Hematopoietic multipotent progenitor cell treated with erythropoietin and hydrocortisone succinate and interleukin-3 and kit ligand, for 8 days (in vitro differentiated cells): ENCODE data around the gene MTA3.

Experiments
- DNase-seq: peaks from one replicate; pipeline ENCODE4 v3.0.0-alpha.2; 2015

The MTA3 gene

DNA sequence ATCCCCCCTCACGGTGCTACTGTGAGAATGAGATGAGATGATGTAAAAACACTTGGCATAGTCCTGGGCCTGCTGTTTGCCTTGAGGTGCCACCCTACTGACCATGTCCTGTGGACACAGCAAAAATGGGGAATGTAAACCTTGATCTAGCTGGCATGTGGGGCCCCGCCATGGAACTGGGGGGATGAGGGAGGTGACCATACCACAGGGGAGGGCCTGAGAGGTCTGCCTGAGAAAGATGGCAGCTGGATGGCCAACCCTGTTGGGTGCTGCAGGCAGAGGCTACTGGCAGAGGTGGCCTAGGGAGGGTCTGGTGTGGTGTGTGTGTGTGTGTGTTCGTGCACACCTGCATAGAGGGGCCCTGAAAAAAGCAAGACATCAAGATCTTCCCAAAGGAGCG is 223.2 kb downstream of the MTA3 start:
- DNase-seq, result no peak

DNA sequence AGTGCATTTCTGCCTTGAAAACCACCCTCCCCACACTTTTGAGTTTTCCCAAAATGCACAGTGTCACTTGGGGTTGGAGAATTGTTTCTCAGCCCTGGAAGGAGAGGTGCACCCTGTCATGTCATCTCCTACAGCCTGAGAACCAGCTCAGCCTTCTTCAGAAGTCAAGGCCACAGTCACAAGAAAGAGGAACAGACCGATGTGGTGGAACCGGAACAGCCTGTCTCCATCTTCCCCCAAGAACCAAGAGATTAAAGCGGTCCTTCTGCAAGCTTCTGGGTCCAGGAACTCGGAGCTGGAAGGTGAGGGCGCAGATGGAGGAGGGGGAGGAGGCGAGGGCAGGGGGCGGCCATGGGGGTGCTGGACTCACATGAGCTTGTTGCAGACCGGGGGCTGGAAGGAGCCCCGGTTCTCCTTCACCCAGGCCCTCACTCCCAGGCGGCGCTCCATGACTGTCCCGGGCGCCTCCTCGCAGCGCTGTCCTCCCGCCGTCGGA is 223.7 kb downstream of the MTA3 start:
- no peak for DNase-seq

DNA sequence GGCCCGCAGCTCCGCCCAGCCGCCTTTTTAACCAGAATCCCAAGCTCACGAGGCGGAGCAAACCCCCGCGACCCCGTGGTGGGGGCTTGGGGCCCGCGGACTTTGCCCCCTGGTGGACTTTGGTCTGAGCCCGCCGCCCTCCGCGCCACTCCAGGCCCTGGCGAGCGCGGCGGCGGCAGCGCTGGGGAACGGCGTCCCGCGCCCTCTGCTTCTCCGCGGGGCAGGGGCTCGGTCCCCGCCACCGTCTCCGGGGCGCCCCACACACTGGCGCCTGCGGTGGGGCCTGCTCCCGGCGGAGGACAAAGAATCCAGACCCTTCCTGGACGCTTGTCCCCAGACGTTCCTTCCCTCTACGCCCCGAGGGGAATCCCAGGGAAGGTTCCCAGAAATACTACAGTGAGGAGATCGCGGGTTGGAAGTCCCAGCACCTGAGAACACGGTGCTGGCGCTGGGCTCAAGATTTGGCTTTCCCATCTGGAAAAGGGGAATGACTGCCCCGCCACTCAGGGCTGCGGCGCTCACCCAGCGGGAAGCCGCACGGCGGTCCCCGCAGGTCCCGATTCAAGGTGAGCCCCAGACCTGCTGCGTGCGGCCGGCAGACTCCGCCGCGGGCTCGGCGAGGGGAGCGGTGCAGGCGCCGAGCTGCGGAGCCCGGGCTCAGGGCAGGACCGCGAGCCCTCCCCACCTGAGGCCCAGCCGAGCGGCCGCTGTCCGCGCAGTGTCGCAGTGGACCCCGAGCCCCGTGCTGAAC is 224.3 kb downstream of the MTA3 start, which contains the start of gene HAAO:
Gene HAAO (minus strand): TSS at position 1 of the 751 bp plus-strand sequence. CDS start 47 bp downstream, outside the sequence.
- no peak for DNase-seq

GRCh38 chr2:42793334-42794270 is 225.2 kb downstream of the MTA3 start:
- DNase-seq, result no peak

DNA sequence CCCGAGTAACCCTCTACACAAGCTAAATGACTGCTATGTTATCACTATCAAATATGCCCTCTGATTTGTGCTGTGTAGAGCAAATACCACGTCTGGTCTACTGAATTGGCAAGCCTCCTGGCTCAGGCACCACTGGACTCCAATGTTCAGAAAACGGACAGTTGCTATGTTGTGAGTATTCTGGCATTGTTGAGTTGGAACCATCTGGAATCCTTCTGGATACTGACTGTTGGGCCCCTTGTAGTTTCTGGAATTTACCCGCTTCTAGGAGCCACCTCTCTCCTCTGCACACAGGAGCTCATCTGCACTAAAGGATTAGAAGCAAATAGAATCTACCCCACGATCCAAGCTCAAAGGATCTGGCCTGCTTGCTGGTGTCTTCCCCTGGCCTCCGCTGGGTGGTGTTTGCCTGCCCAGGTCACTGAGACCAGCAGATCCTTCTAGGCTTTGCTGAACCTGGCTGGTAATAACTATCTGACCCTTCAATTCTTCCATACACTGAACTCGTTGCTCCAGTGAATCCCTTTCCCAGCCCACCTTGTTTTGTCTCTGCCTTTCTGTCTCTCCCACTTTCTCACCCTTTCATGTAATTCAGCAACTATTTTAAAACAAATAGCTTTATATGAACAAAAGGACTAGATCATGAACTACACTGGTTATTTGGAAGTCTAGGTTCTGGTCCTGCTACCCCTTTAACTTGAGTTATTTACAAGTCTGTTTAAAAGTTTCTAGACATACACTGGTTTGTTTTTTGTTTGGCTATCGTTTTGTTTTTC is 226.0 kb downstream of the MTA3 start:
- DNase-seq, result no peak

DNA sequence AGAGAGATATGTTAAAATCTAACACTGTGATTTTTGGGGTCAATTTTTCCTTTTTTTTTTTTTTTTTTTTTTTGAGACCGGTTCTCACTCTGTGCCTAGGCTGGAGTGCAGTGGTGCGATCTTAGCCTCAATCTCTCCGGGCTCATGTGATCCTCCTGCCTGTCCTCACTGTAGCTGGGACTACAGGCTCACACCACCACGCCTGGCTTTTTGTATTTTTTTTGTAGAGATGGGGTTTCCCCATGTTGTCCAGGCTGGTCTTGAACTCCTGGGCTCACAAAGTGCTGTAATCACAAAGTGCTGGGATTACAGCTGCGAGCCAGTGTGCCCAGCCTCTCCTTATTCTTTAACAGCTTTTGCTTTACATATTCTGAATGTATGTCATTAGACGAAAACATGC is 226.8 kb downstream of the MTA3 start:
- no peak for DNase-seq

DNA sequence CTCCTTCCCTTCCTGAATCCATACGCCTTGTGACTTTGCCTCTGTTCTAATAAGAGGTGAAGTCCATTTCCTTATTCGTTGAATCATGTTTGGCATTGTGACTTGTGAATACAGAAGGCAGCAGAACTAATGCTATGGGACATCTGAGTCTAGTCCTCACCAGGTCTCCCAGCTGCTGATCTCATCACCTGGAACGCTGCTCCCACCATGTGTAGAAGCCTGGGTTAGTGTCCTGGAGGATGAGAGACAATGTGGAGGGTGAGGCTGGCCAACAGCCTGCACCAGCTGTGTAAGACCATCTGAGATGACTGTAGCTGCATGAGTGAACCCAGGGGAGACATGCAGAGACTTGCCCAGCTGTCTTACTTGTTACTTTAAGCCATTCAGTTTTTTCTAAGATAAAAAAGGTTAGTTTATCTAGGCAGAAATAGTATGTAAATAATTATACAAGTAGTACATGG is 227.4 kb downstream of the MTA3 start:
- DNase-seq, result no peak

DNA sequence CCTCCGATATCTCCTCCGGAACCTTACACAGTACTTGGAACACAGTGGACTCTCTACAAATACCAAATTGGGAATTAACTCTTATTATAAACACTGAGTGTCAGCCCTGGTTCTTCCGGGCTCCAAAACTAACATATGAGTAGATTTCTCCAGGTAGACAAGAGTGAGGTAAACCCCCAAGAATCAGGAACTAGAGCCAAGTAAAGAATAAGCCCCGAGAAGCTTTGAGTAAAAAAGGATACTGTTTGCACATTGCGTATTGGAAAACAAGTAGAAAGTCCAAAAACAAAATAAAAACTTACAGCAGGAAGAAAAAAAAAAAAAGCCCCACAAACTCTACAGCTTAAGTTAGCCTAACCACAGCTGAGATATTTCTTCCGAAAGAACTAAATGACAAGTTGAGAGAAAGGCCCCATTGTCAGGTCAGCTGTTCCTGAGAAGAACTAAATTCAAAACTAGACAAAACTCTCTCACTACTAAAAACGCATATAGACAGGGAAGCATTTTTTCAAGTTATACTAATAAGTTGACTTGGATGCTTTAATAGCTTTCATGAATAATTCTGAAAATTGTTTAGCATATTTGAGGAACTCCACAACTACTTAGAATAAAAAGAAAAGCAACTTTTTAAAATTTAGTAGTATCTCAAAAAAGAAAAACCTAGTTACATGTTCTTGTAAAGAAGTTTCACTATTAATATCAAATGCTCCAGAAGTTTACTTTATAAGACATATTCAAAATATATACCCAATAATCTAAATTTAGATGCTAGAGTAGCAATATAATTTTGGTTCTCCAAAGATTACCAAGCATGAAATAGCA is 228.2 kb downstream of the MTA3 start:
- no peak for DNase-seq

DNA sequence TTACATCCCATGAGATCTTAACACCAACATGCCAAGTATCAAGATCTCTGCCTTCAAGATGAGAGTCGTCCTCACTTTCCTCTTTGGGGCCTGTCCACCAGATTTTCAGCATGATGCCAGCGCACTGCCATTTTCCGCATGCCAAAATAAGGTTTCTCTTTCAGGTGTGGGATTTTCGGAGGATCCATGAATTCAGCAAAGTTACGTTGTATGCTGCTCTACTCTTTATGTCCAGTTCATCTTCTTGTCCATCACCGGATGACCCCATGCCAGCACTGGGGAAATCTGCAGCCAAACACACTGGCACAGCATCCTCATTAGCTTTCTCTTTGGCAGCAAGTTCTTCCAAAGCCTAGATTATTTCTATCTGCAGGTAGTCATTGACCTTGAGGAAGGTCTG is 228.8 kb downstream of the MTA3 start:
- DNase-seq, result no peak

DNA sequence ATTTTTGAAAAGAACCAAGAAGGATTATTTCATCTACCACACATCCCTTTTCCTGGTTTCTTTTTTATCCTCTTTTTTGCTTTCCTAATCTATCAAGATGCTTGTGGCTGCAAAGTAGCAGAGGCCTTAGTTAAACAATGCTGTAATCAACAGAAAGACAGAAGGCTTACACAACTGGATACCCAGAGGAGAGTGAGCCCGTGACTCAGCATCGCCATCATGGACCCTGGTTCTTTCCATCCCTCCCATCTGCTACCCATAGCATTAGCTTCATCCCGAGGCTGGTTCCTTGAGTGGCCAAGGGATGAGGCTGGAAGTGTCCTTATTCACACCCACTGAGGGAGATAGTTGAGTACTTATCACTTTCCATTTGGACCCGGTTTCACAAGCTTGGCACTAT is 231.4 kb downstream of the MTA3 start:
- DNase-seq, result no peak

DNA sequence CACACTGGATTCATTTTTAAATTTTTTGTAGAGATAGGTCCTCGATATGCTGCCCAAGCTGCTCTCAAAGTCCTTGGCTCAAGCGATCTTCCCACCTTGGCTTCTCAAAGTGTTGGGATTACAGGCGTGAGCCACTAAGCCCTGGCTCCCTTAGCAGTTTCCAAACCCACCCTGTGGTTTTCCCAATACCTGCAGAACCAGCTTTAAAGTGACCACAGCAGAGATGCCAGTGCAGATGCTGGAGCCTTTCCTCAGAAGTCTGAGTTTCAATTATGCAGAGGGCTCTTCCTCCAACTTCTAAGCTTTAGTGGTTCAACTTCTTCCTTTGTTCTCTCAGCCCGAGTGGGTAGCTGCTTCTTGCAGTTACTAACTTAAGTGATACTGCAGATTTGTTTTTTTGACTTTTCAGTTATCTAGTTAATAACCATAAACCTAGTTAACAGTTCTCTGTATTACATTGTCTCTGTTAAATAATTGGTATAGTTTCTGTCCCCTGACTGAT is 232.1 kb downstream of the MTA3 start:
- DNase-seq, result no peak

DNA sequence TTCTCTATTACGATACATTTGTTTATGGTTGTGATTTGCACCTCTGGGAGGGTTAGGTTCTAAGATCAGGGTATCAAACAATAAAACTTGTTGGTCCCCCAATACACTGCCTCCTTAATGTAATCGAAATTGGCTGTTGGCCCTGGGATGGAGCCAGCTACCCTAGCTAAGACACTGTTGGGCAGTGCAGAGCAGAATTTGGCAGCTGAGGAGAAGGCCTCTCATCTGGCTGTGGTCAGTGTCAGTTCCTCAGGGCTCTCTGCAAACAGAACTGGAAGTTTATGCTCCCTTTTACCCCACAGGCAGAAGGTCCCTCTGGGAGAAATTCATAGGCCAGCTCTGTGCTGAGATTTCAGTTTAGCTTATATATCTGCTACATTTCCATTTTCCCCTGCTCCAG is 232.5 kb downstream of the MTA3 start:
- DNase-seq, result no peak

DNA sequence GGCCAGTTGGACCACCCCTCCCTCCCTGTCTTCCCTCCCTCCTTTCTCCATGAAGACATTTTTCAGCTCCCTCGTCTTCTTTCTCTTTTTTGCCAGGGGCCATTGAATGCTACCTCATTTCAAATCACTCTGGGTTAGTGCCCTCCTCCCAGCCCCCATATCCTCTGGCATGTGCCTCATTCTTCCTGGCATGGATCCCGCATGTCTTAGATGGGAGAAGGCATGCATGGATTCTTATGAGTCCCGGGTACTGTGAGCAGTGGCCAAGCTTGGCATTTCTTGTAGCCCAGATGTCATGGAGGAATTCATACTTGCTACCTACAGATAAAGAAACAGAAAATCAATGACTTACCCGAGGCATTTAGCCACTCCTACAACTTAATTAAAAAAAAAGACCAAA is 232.9 kb downstream of the MTA3 start:
- DNase-seq, result no peak

DNA sequence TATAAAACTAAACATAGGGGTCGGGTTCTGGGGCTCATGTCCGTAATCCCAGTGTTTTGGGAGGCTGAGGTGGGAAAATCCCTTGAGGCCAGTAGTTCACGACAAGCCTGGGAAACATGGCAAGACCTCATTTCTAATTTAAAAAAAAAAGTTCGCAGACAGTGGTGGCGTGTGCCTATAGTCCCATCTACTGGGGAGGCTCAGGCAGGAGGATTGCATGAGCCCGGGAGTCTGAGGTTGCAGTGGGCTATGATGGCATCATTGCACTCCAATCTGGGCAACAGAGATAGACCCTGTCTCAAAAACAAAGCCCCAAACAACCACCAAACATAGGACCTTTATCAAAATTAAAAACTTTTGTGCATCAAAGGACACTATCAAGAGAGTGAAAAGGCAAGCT is 233.7 kb downstream of the MTA3 start:
- DNase-seq, result no peak

DNA sequence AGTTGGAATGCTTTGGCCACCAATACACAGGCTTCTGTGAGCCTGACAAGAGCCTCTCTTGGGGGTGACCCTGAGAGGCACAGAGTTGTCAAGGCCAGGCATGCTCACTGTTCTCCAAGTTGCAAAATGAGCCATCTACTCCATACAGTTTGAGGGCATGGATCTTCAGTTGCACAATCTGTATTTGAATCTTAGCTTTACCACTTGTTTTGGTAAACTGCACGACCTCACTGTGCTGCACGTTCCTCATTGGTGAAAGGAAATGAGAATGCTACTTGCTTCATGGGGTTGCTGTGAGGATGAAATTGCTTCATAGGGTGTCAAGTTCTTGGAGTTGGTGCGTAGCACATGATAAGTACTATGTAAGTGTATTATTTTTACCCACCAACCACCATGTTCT is 235.9 kb downstream of the MTA3 start:
- no peak for DNase-seq

DNA sequence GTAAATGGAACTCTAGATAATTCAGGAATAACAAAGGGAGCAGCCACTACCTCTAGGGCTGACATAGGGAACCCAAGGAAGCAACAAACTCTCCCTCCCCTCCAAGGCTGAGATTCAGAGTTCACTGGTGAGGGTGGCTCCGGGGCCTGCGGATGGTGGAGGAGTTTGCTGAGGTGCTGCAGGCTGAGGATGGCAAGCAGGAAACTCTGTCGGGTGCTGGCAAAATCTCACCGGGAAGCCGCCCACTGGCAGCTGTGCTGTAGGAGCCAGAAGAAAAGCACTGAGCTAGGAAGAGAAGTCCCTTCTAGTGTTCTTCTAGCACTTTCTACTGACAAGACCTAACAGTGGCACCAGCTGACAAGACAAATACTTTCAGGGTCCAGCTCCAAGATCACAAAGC is 236.5 kb downstream of the MTA3 start:
- DNase-seq, result no peak
